ENCODE results near the gene CDH23.

DNA sequence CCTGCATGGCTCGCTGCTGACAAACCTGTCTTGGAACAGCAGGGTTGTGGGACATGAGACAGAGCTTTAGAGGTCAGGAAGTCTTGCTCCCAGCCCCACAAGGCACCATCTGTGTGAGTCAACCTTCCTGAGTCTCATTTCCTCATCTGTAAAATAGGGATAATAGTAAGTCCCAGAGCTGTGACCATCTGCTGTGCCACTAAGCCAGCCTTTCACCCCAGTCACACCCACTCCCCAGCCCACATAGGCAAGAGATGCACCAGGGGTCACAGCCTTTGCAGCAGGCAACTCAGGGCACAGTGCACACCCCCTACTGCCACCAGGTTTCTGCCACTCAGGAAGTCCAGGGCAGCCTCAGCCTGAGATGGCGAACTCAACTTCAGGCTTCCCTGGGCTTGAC lies 29.4 kb upstream of the CDH23 start:
- TF ChIP-seq POLR2A (IDR thresholded peaks at IDR 0.05): no peak
- no peak for TF ChIP-seq CTCF (IDR thresholded peaks at IDR 0.05)
- TF ChIP-seq EP300 (IDR thresholded peaks at IDR 0.05): no peak
- TF ChIP-seq POLR2AphosphoS5 (IDR thresholded peaks at IDR 0.05): no peak

All from upper lobe of left lung (tissue), 4 donors.